Esophagus muscularis mucosa (tissue), 4 donors: Measurements from ENCODE around the gene DPYD. TPM values are rescaled to one million over a fixed set of nuclear protein-coding genes. Genes with fewer than 3 reads are reported as not detected.

ENCODE experiments used
- DNase-seq: peaks from one replicate; pipeline ENCODE4 v3.0.0-alpha.2; 2017; ENCODE audit errors: extremely low spot score
- H3K27ac ChIP-seq, 4 donors: fragments of 200-600 bp; sonication (generic); replicated peaks in 1 of 4; 1 replicate in 3 of 4; 2 replicates in 1 of 4; pipeline ENCODE4 v1.5.1; 2016 to 2019; ENCODE audit warnings: mild to moderate bottlenecking in 1 of 4
- H3K27me3 ChIP-seq, 4 donors: fragments of 200-600 bp; sonication (generic); one replicate each; pipeline versions ENCODE4 v1.5.1 to v1.6.0; 2016 to 2019
- H3K36me3 ChIP-seq, 4 donors: fragments of 200-600 bp; sonication (generic); one replicate each; pipeline ENCODE4 v1.5.1; 2016 to 2019
- H3K4me1 ChIP-seq, 4 donors: fragments of 200-600 bp; sonication (generic); one replicate each; pipeline ENCODE4 v1.5.1; 2016 to 2019
- H3K4me3 ChIP-seq, 4 donors: fragments of 200-600 bp; sonication (generic); 1 replicate in 2 of 4; 2 replicates in 2 of 4; pipeline ENCODE4 v1.5.1; 2016 to 2019; ENCODE audit warnings: mild to moderate bottlenecking in 4 of 4, moderate library complexity in 1 of 4
- H3K9me3 ChIP-seq, 4 donors: fragments of 200-600 bp; sonication (generic); 1 replicate in 3 of 4; 2 replicates in 1 of 4; pipeline ENCODE4 v1.5.1; 2016 to 2019
- CTCF ChIP-seq, 3 experiments: fragments of 200-600 bp in 2 of 3; fragments of 450-650 bp in 1 of 3; sonication (generic) in 2 of 3; IDR thresholded peaks; one replicate each; pipeline ENCODE4 v1.5.1; 2017 to 2019; ENCODE audit warnings: antibody characterized with exemption in 3 of 3, mild to moderate bottlenecking in 2 of 3, moderate library complexity in 1 of 3
- EP300 ChIP-seq: sonication (generic); formaldehyde crosslinking; IDR thresholded peaks from one replicate; pipeline ENCODE4 v1.6.1; 2017; ENCODE audit warnings: antibody characterized with exemption
- POLR2A ChIP-seq: fragments of 450-650 bp; IDR thresholded peaks from one replicate; pipeline ENCODE4 v1.6.1; 2017; ENCODE audit warnings: antibody characterized with exemption, moderate library complexity, mild to moderate bottlenecking, low read depth
- POLR2AphosphoS5 ChIP-seq, 2 donors: sonication (generic); formaldehyde crosslinking; IDR thresholded peaks; one replicate each; pipeline ENCODE4 v1.6.1; 2017; ENCODE audit warnings: antibody characterized with exemption in 2 of 2
- WGBS: methylation state at CpG from one replicate; pipeline ENCODE4 v1.1.5; 2018; 5-methylcytosine and 5-hydroxymethylcytosine counted together
- intact Hi-C: fragments of 100-400 bp; cut with DNase I; formaldehyde crosslinking; loops from one replicate; pipeline ENCODE4 v1.15.1; 2023
- total RNA-seq, 4 donors: library from RNA; depleted of rRNA; stranded (reverse); fragments of >200 nt; gene quantifications; one replicate each; pipeline versions ENCODE4 v1.1.0 to v1.2.1, GENCODE V29; 2016

Gene DPYD
- total RNA-seq, 4 donors from 2014 or later, result 31.1 to 36.6 (median 31.7) TPM

GRCh38 chr1:97427371-97427770, 493.5 kb downstream of the DPYD start:
- TF ChIP-seq POLR2AphosphoS5 (IDR thresholded peaks at IDR 0.05) (no peak), CTCF (IDR thresholded peaks at IDR 0.05) (no peak), EP300 (no peak), POLR2A (no peak)
- 91% methylated on average over 3 of the region's 3 CpGs for WGBS
- Histone ChIP-seq H3K4me3 (no peak overlapping the region), H3K4me1 (no peaks in the 10 kb centered on the region), H3K36me3 (no peaks in the 10 kb centered on the region), H3K9me3 (no peaks in the 10 kb centered on the region), H3K27me3 (no peaks in the 10 kb centered on the region), H3K27ac (no peak overlapping the region)
- DNase-seq, result no peak
- intact Hi-C loops, result no loop called here

DNA sequence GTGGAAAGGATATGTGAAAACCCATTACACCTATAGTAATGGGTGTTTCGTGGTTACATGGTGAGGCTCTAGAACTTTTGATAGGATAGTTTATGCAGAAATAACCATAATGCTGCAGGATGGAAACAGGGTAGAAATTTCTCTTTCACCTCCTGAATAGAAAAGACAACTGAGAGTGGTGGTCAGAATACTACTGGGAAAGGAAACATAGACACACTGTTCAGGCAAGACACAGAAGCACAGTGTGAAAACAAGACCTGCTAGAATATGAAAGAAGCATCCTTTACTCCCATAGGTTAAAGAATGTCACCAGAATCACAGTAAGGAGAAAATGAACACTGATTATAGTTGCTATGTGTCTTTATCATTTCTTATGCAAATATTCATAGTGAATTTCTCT, 496.6 kb downstream of the DPYD start:
- no peaks in the 10 kb centered on the region for H3K36me3 ChIP-seq
- H3K27me3 ChIP-seq, result no peaks in the 10 kb centered on the region
- WGBS, result 97% methylated on average over 1 of the region's 1 CpG
- no peaks in the 10 kb centered on the region for H3K9me3 ChIP-seq
- no peak overlapping the region for H3K27ac ChIP-seq
- TF ChIP-seq POLR2AphosphoS5 (IDR thresholded peaks at IDR 0.05), result no peak
- TF ChIP-seq POLR2A, result no peak
- no peak for TF ChIP-seq EP300
- TF ChIP-seq CTCF (IDR thresholded peaks at IDR 0.05), result no peak
- no peaks in the 10 kb centered on the region for H3K4me1 ChIP-seq
- intact Hi-C loops, result no loop called here
- H3K4me3 ChIP-seq, result no peak overlapping the region
- DNase-seq, result no peak

GRCh38 chr1:97423403-97423802, 497.4 kb downstream of the DPYD start:
- intact Hi-C loops, result no loop called here
- no peak for DNase-seq
- no peaks in the 10 kb centered on the region for H3K27me3 ChIP-seq
- no peak overlapping the region for H3K4me3 ChIP-seq
- H3K36me3 ChIP-seq, result no peaks in the 10 kb centered on the region
- no peak overlapping the region for H3K27ac ChIP-seq
- 78% methylated on average over 2 of the region's 2 CpGs for WGBS
- no peaks in the 10 kb centered on the region for H3K4me1 ChIP-seq
- H3K9me3 ChIP-seq, result no peaks in the 10 kb centered on the region
- TF ChIP-seq CTCF (IDR thresholded peaks at IDR 0.05) (no peak), EP300 (no peak), POLR2AphosphoS5 (IDR thresholded peaks at IDR 0.05) (no peak), POLR2A (no peak)

DNA sequence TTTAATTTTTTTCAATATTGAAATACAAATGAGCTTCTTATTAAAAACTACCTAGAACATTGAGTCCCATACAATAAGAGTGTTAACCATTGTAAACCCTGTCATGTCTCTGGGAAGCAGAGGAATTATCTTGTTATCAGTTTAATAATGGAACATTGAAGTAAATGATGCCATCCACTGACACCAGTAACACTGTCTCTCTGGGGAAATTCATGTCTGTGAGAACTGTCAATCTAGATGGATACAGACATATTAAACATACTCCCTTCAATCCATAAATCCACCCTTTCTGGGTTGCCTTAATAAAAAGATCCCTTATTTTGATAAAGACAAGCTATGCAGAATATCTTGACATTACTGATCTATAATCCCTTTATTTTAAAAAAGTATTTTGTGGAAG, 503.2 kb downstream of the DPYD start:
- DNase-seq, result no peak
- H3K36me3 ChIP-seq, result no peaks in the 10 kb centered on the region
- H3K27me3 ChIP-seq, result no peaks in the 10 kb centered on the region
- H3K27ac ChIP-seq, result no peak overlapping the region
- no peaks in the 10 kb centered on the region for H3K9me3 ChIP-seq
- TF ChIP-seq CTCF (IDR thresholded peaks at IDR 0.05) (no peak), POLR2AphosphoS5 (IDR thresholded peaks at IDR 0.05) (no peak), EP300 (no peak), POLR2A (no peak)
- no peak overlapping the region for H3K4me3 ChIP-seq
- intact Hi-C loops, result no loop called here
- H3K4me1 ChIP-seq, result no peaks in the 10 kb centered on the region

GRCh38 chr1:97414682-97415312, 506.0 kb downstream of the DPYD start:
- Histone ChIP-seq H3K4me1 (no peaks in the 10 kb centered on the region), H3K36me3 (no peaks in the 10 kb centered on the region), H3K9me3 (no peaks in the 10 kb centered on the region), H3K27me3 (no peaks in the 10 kb centered on the region), H3K27ac (no peak overlapping the region), H3K4me3 (no peak overlapping the region)
- intact Hi-C loops, result no loop called here
- TF ChIP-seq CTCF (IDR thresholded peaks at IDR 0.05), result no peak
- no peak for TF ChIP-seq EP300
- TF ChIP-seq POLR2AphosphoS5 (IDR thresholded peaks at IDR 0.05), result no peak
- no peak for TF ChIP-seq POLR2A
- DNase-seq, result no peak
- WGBS, result 96% methylated on average over 3 of the region's 3 CpGs
